Endothelial cell (in vitro differentiated cells): Measurements from ENCODE around the gene MADD. TPM values are rescaled to one million over a fixed set of nuclear protein-coding genes. Genes with fewer than 3 reads are reported as not detected.

Experiments
- DNase-seq: peaks from one replicate; pipeline ENCODE4 v3.0.0; 2021; ENCODE audit warnings: low spot score
- H3K27ac Mint-ChIP-seq: one replicate; pipeline ENCODE4 v1.8.0; 2021; ENCODE audit warnings: mixed read lengths, inconsistent platforms; ENCODE audit not compliant: unreplicated experiment
- H3K27me3 Mint-ChIP-seq: one replicate; pipeline ENCODE4 v1.8.0; 2021; ENCODE audit warnings: mild to moderate bottlenecking, moderate library complexity, mixed read lengths, inconsistent platforms; ENCODE audit not compliant: unreplicated experiment
- H3K36me3 Mint-ChIP-seq: one replicate; pipeline ENCODE4 v1.8.0; 2021; ENCODE audit warnings: mild to moderate bottlenecking, low read depth, mixed read lengths, inconsistent platforms; ENCODE audit not compliant: unreplicated experiment
- H3K4me1 Mint-ChIP-seq: one replicate; pipeline ENCODE4 v1.8.0; 2021; ENCODE audit warnings: mild to moderate bottlenecking, mixed read lengths, inconsistent platforms; ENCODE audit not compliant: unreplicated experiment
- H3K4me3 Mint-ChIP-seq: one replicate; pipeline ENCODE4 v1.8.0; 2021; ENCODE audit warnings: mild to moderate bottlenecking, mixed read lengths, inconsistent platforms; ENCODE audit not compliant: unreplicated experiment
- H3K9me3 Mint-ChIP-seq: one replicate; pipeline ENCODE4 v1.8.0; 2021; ENCODE audit warnings: mixed read lengths, inconsistent platforms; ENCODE audit not compliant: unreplicated experiment
- total RNA-seq: library from RNA; stranded (reverse); fragmentation: NEBNext Ultra II Directional; extraction: Animal tissue kit (Norgen Biotek cat#: 25700); gene quantifications from one replicate; pipeline ENCODE4 v1.2.1, GENCODE V29; 2021; ENCODE audit not compliant: unreplicated experiment
- TF ChIP-seq, protein P1 (sequence below): fragments of 200-600 bp; sonication (generic); IDR thresholded peaks from one replicate; pipeline ENCODE4 v1.5.0; 2021; ENCODE audit warnings: antibody characterized with exemption; ENCODE audit not compliant: unreplicated experiment

The MADD gene
- total RNA-seq, 1 donor from 2014 or later, result 61.2 TPM

DNA sequence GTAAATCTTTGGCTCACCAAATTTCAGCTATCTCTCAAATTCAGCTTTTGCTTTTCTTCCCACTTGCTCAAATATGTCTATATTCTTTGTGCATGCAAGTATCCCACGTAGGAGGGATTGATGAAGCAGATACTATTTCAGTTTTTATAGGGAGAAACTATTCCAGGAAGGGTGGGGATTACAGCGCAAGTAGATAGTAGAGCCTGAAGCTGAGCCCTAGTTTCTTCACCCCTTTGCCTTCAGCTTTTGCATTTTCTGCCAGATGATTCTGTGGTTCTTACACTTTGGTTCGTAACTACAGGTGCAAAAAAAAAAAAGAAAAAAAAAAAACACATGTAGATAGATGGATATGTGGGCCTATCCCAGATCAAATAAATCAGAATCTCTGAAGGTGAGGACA, 18.2 kb upstream of the MADD start:
- peaks cover 5% of the 10 kb centered on the region for H3K27me3 Mint-ChIP-seq
- no peaks in the 10 kb centered on the region for H3K36me3 Mint-ChIP-seq
- H3K4me1 Mint-ChIP-seq, result peaks cover 52% of the 10 kb centered on the region
- H3K27ac Mint-ChIP-seq, result no peak overlapping the region
- TF ChIP-seq, protein P1, sequence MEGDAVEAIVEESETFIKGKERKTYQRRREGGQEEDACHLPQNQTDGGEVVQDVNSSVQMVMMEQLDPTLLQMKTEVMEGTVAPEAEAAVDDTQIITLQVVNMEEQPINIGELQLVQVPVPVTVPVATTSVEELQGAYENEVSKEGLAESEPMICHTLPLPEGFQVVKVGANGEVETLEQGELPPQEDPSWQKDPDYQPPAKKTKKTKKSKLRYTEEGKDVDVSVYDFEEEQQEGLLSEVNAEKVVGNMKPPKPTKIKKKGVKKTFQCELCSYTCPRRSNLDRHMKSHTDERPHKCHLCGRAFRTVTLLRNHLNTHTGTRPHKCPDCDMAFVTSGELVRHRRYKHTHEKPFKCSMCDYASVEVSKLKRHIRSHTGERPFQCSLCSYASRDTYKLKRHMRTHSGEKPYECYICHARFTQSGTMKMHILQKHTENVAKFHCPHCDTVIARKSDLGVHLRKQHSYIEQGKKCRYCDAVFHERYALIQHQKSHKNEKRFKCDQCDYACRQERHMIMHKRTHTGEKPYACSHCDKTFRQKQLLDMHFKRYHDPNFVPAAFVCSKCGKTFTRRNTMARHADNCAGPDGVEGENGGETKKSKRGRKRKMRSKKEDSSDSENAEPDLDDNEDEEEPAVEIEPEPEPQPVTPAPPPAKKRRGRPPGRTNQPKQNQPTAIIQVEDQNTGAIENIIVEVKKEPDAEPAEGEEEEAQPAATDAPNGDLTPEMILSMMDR, result no peak
- no peak overlapping the region for H3K4me3 Mint-ChIP-seq
- no peak for DNase-seq
- H3K9me3 Mint-ChIP-seq, result no peaks in the 10 kb centered on the region

DNA sequence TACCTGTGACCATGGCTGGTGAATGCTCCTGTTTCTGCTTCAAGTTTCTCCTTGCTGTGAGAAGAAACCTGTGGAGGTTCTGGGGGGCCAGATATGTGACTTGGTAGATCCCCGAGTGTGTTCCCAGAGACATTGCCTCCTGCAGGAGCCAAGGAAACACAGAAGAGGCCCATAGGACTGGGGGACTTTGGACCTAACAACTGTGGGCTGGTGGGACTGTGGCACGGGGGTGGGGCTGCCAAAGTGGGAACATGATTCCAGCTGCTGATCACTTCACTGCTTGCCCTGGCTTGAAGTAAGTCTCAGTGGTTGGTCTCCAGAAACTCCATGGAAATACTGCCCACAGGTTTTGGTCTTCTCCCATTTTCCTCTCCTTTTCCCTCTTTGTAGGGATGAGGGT, 16.3 kb upstream of the MADD start:
- H3K4me3 Mint-ChIP-seq, result no peak overlapping the region

GRCh38 chr11:47254386-47254785, 15.5 kb upstream of the MADD start:
- no peaks in the 10 kb centered on the region for H3K36me3 Mint-ChIP-seq
- TF ChIP-seq, protein P1, result no peak
- peak overlapping the region; percentile 99 for H3K27ac Mint-ChIP-seq
- H3K27me3 Mint-ChIP-seq, result peaks cover 4% of the 10 kb centered on the region
- H3K9me3 Mint-ChIP-seq, result no peaks in the 10 kb centered on the region
- peaks cover 58% of the 10 kb centered on the region for H3K4me1 Mint-ChIP-seq
- DNase-seq, result no peak
- H3K4me3 Mint-ChIP-seq, result peak overlapping the region; percentile 79

More for the DNA sequence above, 16.3 kb upstream of the MADD start:
- H3K27ac Mint-ChIP-seq, result peak overlapping the region; percentile 99
- TF ChIP-seq, protein P1, result no peak
- H3K9me3 Mint-ChIP-seq, result no peaks in the 10 kb centered on the region
- no peak for DNase-seq
- peaks cover 58% of the 10 kb centered on the region for H3K4me1 Mint-ChIP-seq
- no peaks in the 10 kb centered on the region for H3K36me3 Mint-ChIP-seq
- H3K27me3 Mint-ChIP-seq, result peaks cover 5% of the 10 kb centered on the region

DNA sequence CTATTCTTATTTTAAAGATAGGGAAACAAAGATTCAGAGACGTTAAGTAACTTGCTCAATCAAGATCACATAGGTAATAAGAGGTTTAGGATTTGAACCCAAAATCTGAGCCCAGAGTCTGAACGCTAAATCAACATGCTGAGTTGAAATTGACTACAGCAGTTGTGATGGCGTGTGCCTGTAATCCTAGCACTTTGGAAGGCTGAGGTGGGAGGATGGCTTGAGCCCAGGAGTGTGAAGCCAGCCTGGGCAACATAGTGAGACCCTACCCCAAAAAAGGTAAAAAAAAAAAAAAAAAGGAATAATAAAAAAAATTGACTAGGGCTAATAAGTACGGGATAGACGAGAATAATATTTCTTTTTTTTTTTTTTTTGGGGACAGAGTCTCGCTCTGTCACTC, 13.6 kb upstream of the MADD start:
- Mint-ChIP-seq H3K4me1 (peaks cover 58% of the 10 kb centered on the region), H3K36me3 (peaks cover 2% of the 10 kb centered on the region), H3K27me3 (peaks cover 9% of the 10 kb centered on the region), H3K27ac (no peak overlapping the region), H3K4me3 (no peak overlapping the region), H3K9me3 (no peaks in the 10 kb centered on the region)
- no peak for DNase-seq
- TF ChIP-seq, protein P1, result no peak

DNA sequence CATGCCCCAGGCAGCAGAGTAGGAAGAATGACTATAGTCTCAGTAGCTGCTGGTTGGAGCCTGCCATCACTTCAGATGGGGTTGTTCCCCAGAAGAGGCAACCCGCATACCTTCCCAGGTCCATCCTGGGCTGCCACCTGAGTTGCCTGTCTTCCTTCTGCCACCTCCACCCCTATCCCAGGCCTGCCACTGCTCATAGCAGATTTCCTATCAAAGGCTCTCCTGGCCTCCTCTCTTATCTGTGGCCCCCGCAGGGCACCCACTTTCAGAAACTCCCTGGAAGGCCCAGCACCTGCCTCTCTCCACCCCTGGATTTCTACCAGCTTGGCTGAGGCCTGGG, 12.8 kb upstream of the MADD start:
- Mint-ChIP-seq H3K36me3 (peaks cover 7% of the 10 kb centered on the region), H3K9me3 (no peaks in the 10 kb centered on the region), H3K27me3 (peaks cover 9% of the 10 kb centered on the region), H3K4me1 (peaks cover 58% of the 10 kb centered on the region), H3K4me3 (peak overlapping the region; percentile 62), H3K27ac (peak overlapping the region; percentile 64)
- TF ChIP-seq, protein P1, result no peak
- no peak for DNase-seq
